ENCODE data around the gene FCN3. TPM values are rescaled to one million over a fixed set of nuclear protein-coding genes. Genes with fewer than 3 reads are reported as not detected.

The FCN3 gene
- total and polyA plus RNA-seq, 10 of the 15 experiments (the other 5 are each of a cell fraction or from before 2014, with no cell fraction given), result 0.28 TPM; not detected in 9

- H3K4me1 ChIP-seq (ENCODE audit: control insufficient read depth, insufficient read depth, low read length), result no peaks in the 10 kb centered on the region
- H3K9me3 ChIP-seq (replicated peaks; ENCODE audit: control insufficient read depth, insufficient read depth, low read length), result no peaks in the 10 kb centered on the region
- BruUV-seq (replicated peaks), result no TSS peak
- no peak for FAIRE-seq
- in situ Hi-C loops (cut with MboI) (no loop called here), intact Hi-C loops (cut with micrococcal nuclease; ENCODE audit: unreplicated experiment) (loop anchor here (10.0 kb wide), 1 partner anchor 337 kb away; no protein-coding TSS in a partner anchor)
- no peak overlapping the region for H3K27ac ChIP-seq (ENCODE audit: control insufficient read depth, insufficient read depth)
- H3K4me2 ChIP-seq (ENCODE audit: control insufficient read depth, insufficient read depth), result no peak overlapping the region
- H3K4me3 ChIP-seq, result no peak overlapping the region
- no peak overlapping the region for H3K9ac ChIP-seq (ENCODE audit: control insufficient read depth, insufficient read depth, low read length)
- no peaks in the 10 kb centered on the region for H3K27me3 ChIP-seq (replicated peaks in 1 of 2; ENCODE audit: control insufficient read depth in 2 of 2, insufficient read depth in 2 of 2, low read length in 1 of 2)
- H4K20me1 ChIP-seq (ENCODE audit: control insufficient read depth, insufficient read depth), result no peaks in the 10 kb centered on the region; the same call in 1 of the 2 replicates
- peaks cover 12 to 19% of the 10 kb centered on the region in 2 experiments for H3K36me3 ChIP-seq (ENCODE audit: control insufficient read depth in 2 of 2, insufficient read depth in 2 of 2, low read length in 1 of 2)
- ChIA-PET CTCF (interaction anchor here (0.8 to 0.9 kb wide), 3 partner anchors 26 to 67 kb away, joined by 3 read pairs; partner anchors contain the start of gene GPR3), POLR2A (no interaction called here), RAD21 (ENCODE audit: unreplicated experiment) (no interaction called here), SMC1A (ENCODE audit: uncharacterized antibody, unreplicated experiment) (interaction anchor here (1.5 kb wide), 1 partner anchor 175 kb away, joined by 3 read pairs; no protein-coding TSS in a partner anchor)
- H2AFZ ChIP-seq (ENCODE audit: control insufficient read depth, low read depth, low read length), result no peak overlapping the region
- 86% methylated on average over 5 of the region's 5 CpGs for WGBS (ENCODE audit: insufficient coverage, insufficient replicate concordance, low lambda C conversion rate, missing lambda C conversion rate)
- H3K79me2 ChIP-seq (ENCODE audit: control insufficient read depth, insufficient read depth, low read length), result peaks cover 43% of the 10 kb centered on the region
- no peak for DNase-seq (ENCODE audit: low read depth, low spot score)
- no peak for ATAC-seq
- TF ChIP-seq IRF4 (IDR thresholded peaks at IDR 0.05; ENCODE audit: low read depth, low read length) (no peak), CBX5 (IDR thresholded peaks at IDR 0.05; ENCODE audit: low read depth) (no peak), JUNB (IDR thresholded peaks at IDR 0.05) (no peak), BACH1 (IDR thresholded peaks at IDR 0.05; ENCODE audit: borderline replicate concordance) (no peak), BCL3 (IDR thresholded peaks at IDR 0.05; ENCODE audit: borderline replicate concordance, insufficient read depth, low read depth, low read length, poor library complexity, severe bottlenecking) (no peak), E4F1 (IDR thresholded peaks at IDR 0.05; ENCODE audit: borderline replicate concordance, partially characterized antibody) (no peak), POU2F2 (IDR thresholded peaks at IDR 0.05; ENCODE audit: borderline replicate concordance, low read depth, low read length) (no peak), MAX (IDR thresholded peaks at IDR 0.05; ENCODE audit: low read depth, low read length) (no peak), SMC3 (IDR thresholded peaks at IDR 0.05; ENCODE audit: borderline replicate concordance, low read length) (no peak), NR2C1 (IDR thresholded peaks at IDR 0.05) (no peak), CHD1 (IDR thresholded peaks at IDR 0.05; ENCODE audit: low read depth, low read length) (no peak), TBL1XR1 (IDR thresholded peaks at IDR 0.05; ENCODE audit: low read depth, low read length) (no peak), DPF2 (IDR thresholded peaks at IDR 0.05) (no peak), SIX5 (IDR thresholded peaks at IDR 0.05; ENCODE audit: low read depth, low read length, severe bottlenecking) (no peak), CEBPZ (IDR thresholded peaks at IDR 0.05; ENCODE audit: low read depth, low read length) (no peak), SKIL (IDR thresholded peaks at IDR 0.05; ENCODE audit: low read depth, poor library complexity, severe bottlenecking) (no peak)
Measured at GRCh38 chr1:27327964-27328363, 46.7 kb downstream of the FCN3 start.

Data from GM12878 (cell line).